DND-41 (cell line): ENCODE results near the gene IGLL5.
A peak's percentile ranks its signal among the peaks of the same experiment; 100 is the strongest.

Experiments
- ATAC-seq: fragments of 200-7000 bp; cut with Tn5 transposase; 3 replicates; pipeline ENCODE4 v1.9.1; 2021; ENCODE audit warnings: low read depth; ENCODE audit not compliant: insufficient read depth
- DNase-seq: peaks from one replicate; pipeline ENCODE4 v3.0.0-alpha.2; 2020
- H2AFZ ChIP-seq: 2 replicates; pipeline ENCODE4 v1.6.0; 2012; ENCODE audit warnings: low read depth, low read length
- H3K27ac ChIP-seq: 2 replicates; pipeline ENCODE4 v1.5.1; 2012; ENCODE audit warnings: low read length, inconsistent platforms
- H3K27me3 ChIP-seq: fragments of 200-600 bp; sonication (generic); 2 replicates; pipeline ENCODE4 v1.6.0; 2012; ENCODE audit warnings: low read length, mild to moderate bottlenecking, inconsistent platforms; ENCODE audit not compliant: insufficient read depth, poor library complexity
- H3K36me3 ChIP-seq: 2 replicates; pipeline ENCODE4 v1.5.1; 2012; ENCODE audit warnings: low read length, inconsistent platforms; ENCODE audit not compliant: insufficient read depth
- H3K4me1 ChIP-seq: 2 replicates; pipeline ENCODE4 v1.5.1; 2012; ENCODE audit warnings: mild to moderate bottlenecking, low read length; ENCODE audit not compliant: insufficient read depth
- H3K4me2 ChIP-seq: 2 replicates; pipeline ENCODE4 v1.6.0; 2012; ENCODE audit warnings: mild to moderate bottlenecking, moderate library complexity, low read length, inconsistent platforms; ENCODE audit not compliant: insufficient read depth
- H3K4me3 ChIP-seq, 2 experiments: fragments of 200-600 bp in 1 of 2; shearing (Covaris generic) in 1 of 2; 2 replicates each; pipeline ENCODE4 v1.5.1; 2012 to 2016; ENCODE audit warnings: inconsistent platforms in 2 of 2, low read length in 2 of 2, mild to moderate bottlenecking in 2 of 2, low read depth in 1 of 2, moderate library complexity in 1 of 2
- H3K79me2 ChIP-seq: 2 replicates; pipeline ENCODE4 v1.6.0; 2012; ENCODE audit warnings: low read length, inconsistent platforms; ENCODE audit not compliant: insufficient read depth
- H3K9ac ChIP-seq: 2 replicates; pipeline ENCODE4 v1.6.0; 2012; ENCODE audit warnings: low read depth, mild to moderate bottlenecking, inconsistent platforms, low read length, moderate library complexity
- H3K9me3 ChIP-seq: 2 replicates; pipeline ENCODE4 v1.5.1; 2012; ENCODE audit warnings: low read length, moderate library complexity, mild to moderate bottlenecking, inconsistent platforms; ENCODE audit not compliant: insufficient read depth, severe bottlenecking
- H4K20me1 ChIP-seq: 2 replicates; pipeline ENCODE4 v1.6.0; 2012; ENCODE audit warnings: low read length; ENCODE audit not compliant: insufficient read depth
- CTCF ChIP-seq: IDR thresholded peaks from 2 replicates; pipeline ENCODE4 v1.5.1; 2012; ENCODE audit warnings: borderline replicate concordance, low read length, moderate library complexity, mild to moderate bottlenecking; ENCODE audit not compliant: poor library complexity, severe bottlenecking; ENCODE audit errors: extremely low read depth
- EZH2 ChIP-seq: IDR thresholded peaks from 3 replicates; pipeline ENCODE4 v1.6.1; 2012; ENCODE audit warnings: borderline replicate concordance, low read depth, mild to moderate bottlenecking, moderate library complexity, low read length, inconsistent platforms; ENCODE audit not compliant: severe bottlenecking

Gene IGLL5

GRCh38 chr22:22884888-22885840 lies 2.5 kb upstream of the IGLL5 start:
- peak overlapping the region; percentile 98 for H3K27ac ChIP-seq
- ATAC-seq (peak; percentile 85), DNase-seq (peak; percentile 98)
- H3K36me3 ChIP-seq: no peaks in the 10 kb centered on the region
- H3K9me3 ChIP-seq: no peaks in the 10 kb centered on the region
- H3K79me2 ChIP-seq: no peaks in the 10 kb centered on the region
- H3K4me3 ChIP-seq: peak overlapping the region in 1 of 2 experiments; percentile 24; a peak in 1 of 4 replicates
- no peaks in the 10 kb centered on the region for H4K20me1 ChIP-seq
- no peak overlapping the region for H2AFZ ChIP-seq
- H3K27me3 ChIP-seq: no peaks in the 10 kb centered on the region
- no peak for TF ChIP-seq EZH2
- TF ChIP-seq CTCF: no peak
- H3K4me2 ChIP-seq: peak overlapping the region; percentile 50
- H3K9ac ChIP-seq: peak overlapping the region; percentile 58
- peaks cover 78% of the 10 kb centered on the region for H3K4me1 ChIP-seq

- Histone ChIP-seq H3K27ac (peak overlapping the region; percentile 98), H3K4me1 (peaks cover 65% of the 10 kb centered on the region), H3K79me2 (no peaks in the 10 kb centered on the region), H3K27me3 (no peaks in the 10 kb centered on the region), H3K4me3 (no peak overlapping the region; a peak in 1 of 4 replicates), H3K4me2 (no peak overlapping the region), H3K36me3 (no peaks in the 10 kb centered on the region), H4K20me1 (no peaks in the 10 kb centered on the region), H2AFZ (no peak overlapping the region), H3K9ac (peak overlapping the region; percentile 49; the same call in 1 of the 2 replicates), H3K9me3 (no peaks in the 10 kb centered on the region)
- no peak for TF ChIP-seq EZH2
- TF ChIP-seq CTCF: no peak
- DNase-seq (peak; percentile 10), ATAC-seq (no peak)
These were observed 1.1 kb upstream of the IGLL5 start for GRCh38 chr22:22886546-22886945.

- ATAC-seq (no peak), DNase-seq (peak; percentile 7)
- no peak for TF ChIP-seq EZH2
- no peak for TF ChIP-seq CTCF
- Histone ChIP-seq H3K36me3 (no peaks in the 10 kb centered on the region), H3K9ac (no peak overlapping the region), H4K20me1 (no peaks in the 10 kb centered on the region), H2AFZ (no peak overlapping the region), H3K27ac (peak overlapping the region; percentile 48; the same call in 1 of the 2 replicates), H3K79me2 (no peaks in the 10 kb centered on the region), H3K4me3 (no peak overlapping the region), H3K27me3 (no peaks in the 10 kb centered on the region), H3K9me3 (no peaks in the 10 kb centered on the region), H3K4me1 (peaks cover 55% of the 10 kb centered on the region), H3K4me2 (no peak overlapping the region)
These were observed 1.1 kb downstream of the IGLL5 start for GRCh38 chr22:22888571-22889353.
